GM10248 (cell line): ENCODE data around the gene CRACDL.

ENCODE experiments used
- CTCF ChIA-PET: fragments of 300-600 bp; sonication (Branson Sonifier 250); formaldehyde crosslinking; extraction: SDS; loops from one replicate; lab custom pipeline; 2021; ENCODE audit warnings: antibody characterized with exemption; lab: Yijun Ruan, JAX
- POLR2A ChIA-PET: fragments of 350-650 bp; sonication (Branson Sonifier 250); formaldehyde crosslinking; extraction: SDS; loops from one replicate; lab custom pipeline; 2020; ENCODE audit warnings: antibody characterized with exemption; lab: Yijun Ruan, JAX
- DNase-seq: peaks from one replicate; pipeline ENCODE4 v3.0.0; 2012; ENCODE audit errors: extremely low spot score
- CTCF ChIP-seq: IDR thresholded peaks from 2 replicates; pipeline ENCODE4 v1.5.1; 2012; ENCODE audit warnings: mild to moderate bottlenecking, low read depth; ENCODE audit errors: extremely low read depth, missing control alignments, control extremely low read depth

The CRACDL gene

GRCh38 chr2:98769784-98770183 is 166.2 kb downstream of the CRACDL start:
- DNase-seq = no peak
- CTCF ChIA-PET = no interaction called here

GRCh38 chr2:98769114-98769476 is 166.9 kb downstream of the CRACDL start:
- TF ChIP-seq CTCF = no peak
- CTCF ChIA-PET = interaction anchor here (1.4 kb wide), 1 partner anchor 1612 kb away, joined by 3 read pairs; no protein-coding TSS in a partner anchor
- POLR2A ChIA-PET = no interaction called here
- DNase-seq = no peak

More at GRCh38 chr2:98769784-98770183, 166.2 kb downstream of the CRACDL start:
- POLR2A ChIA-PET = no interaction called here
- no peak for TF ChIP-seq CTCF

GRCh38 chr2:98768384-98769113 is 167.5 kb downstream of the CRACDL start:
- ChIA-PET POLR2A (no interaction called here), CTCF (interaction anchor here (1.0 to 1.4 kb wide), 3 partner anchors 10 to 1613 kb away, joined by 3 to 4 read pairs (median 4); no protein-coding TSS in a partner anchor)
- DNase-seq = no peak
- TF ChIP-seq CTCF = no peak

DNA sequence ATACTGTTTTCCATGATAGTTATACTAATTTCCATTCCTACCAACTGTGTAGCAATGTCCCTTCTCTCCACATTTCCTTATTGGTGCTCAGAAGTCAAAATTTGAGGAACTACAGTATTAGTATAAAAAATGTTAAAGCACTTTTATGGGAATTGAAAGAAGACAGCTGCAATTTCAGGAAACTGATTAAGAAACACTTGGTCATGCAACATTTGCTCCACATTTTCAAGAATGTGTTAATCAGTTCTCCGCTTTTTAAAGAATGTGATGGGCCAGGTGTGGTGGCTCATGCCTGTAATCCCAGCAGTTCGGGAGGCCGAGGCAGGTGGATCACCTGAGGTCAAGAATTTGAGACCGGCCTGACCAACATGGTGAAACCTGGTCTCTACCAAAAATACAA is 171.5 kb downstream of the CRACDL start:
- ChIA-PET CTCF (no interaction called here), POLR2A (no interaction called here)
- no peak for DNase-seq
- TF ChIP-seq CTCF = no peak

DNA sequence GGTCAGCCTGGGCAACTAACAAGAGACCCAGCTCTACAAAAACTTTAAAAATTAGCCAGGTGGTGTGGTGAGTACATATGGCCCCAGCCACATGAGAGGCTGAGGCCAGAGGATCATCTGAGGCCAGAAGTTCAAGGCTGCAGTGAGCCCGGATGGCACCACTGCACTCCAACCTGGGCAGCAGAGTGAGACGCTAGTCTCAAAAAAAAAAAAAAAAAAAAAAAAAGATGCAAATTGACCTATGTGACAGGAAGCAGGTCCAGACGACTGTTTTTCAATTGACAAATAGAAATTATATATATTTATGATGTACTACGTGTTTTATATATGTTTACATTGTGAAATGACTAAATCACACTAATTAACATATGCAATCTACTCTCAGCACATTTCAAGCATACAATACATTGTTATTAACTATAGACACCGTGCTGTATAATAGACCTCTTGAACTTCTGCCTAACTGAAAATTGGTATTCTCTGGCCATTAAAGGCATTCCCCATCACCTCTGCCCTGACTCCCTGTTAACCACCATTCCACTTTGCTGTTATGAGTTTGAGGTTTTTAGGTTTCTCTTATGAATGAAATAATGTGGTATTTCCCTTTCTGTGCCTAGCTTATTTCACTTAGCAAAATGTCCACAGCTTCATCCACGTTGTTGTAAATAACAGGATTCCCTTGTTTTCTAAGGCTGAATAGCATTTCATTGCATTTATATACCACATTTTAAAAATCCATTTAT is 172.6 kb downstream of the CRACDL start:
- TF ChIP-seq CTCF = no peak
- DNase-seq = no peak
- ChIA-PET CTCF (no interaction called here), POLR2A (no interaction called here)

GRCh38 chr2:98761909-98762308 is 174.1 kb downstream of the CRACDL start:
- no peak for DNase-seq
- TF ChIP-seq CTCF = no peak
- POLR2A ChIA-PET = no interaction called here
- CTCF ChIA-PET = no interaction called here
